ENCODE results near the gene CYP3A5. TPM values are rescaled to one million over a fixed set of nuclear protein-coding genes. Genes with fewer than 3 reads are reported as not detected.
"Not testable (repeated sequence)": the region's sequence is repeated elsewhere in the genome, so short reads cannot be mapped to it uniquely, and the experiment has no call there.

CYP3A5 gene
- polyA plus RNA-seq, 1 experiment: 0.21 TPM

DNA sequence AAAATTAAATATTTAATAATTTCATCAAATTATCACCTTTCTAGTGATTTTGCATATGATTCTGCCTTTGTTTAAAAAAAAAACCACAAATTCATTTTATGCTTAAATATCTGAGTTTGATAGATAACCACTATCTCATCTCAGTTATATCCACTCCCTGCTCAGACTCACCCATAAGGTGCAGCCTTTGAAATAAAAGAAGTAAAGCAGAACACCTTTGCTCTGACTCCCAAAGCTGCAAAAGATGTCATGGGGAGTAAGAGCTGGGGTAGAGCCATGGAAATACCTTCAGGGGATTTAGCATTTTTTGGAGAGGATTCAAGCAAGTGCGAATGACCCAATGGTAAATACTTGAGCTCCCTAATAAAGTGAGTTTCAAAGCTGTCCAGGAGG lies 15.1 kb upstream of the CYP3A5 start:
- no peaks in the 10 kb centered on the region for H3K27me3 ChIP-seq (ENCODE audit: control insufficient read depth, insufficient read depth, low read length)
- POLR2A ChIA-PET: no interaction called here
- no peaks in the 10 kb centered on the region for H3K9me3 ChIP-seq (ENCODE audit: control insufficient read depth, insufficient read depth, low read length)
- CTCF ChIA-PET: no interaction called here
- no peak overlapping the region for H3K4me3 ChIP-seq (ENCODE audit: low read depth, low read length)
- H3K27ac ChIP-seq (ENCODE audit: low read depth, low read length): no peak overlapping the region
- no peak for TF ChIP-seq CTCF (IDR thresholded peaks at IDR 0.05; ENCODE audit: low read depth, low read length)
- no peak for DNase-seq (ENCODE audit: low read depth, low spot score)

DNA sequence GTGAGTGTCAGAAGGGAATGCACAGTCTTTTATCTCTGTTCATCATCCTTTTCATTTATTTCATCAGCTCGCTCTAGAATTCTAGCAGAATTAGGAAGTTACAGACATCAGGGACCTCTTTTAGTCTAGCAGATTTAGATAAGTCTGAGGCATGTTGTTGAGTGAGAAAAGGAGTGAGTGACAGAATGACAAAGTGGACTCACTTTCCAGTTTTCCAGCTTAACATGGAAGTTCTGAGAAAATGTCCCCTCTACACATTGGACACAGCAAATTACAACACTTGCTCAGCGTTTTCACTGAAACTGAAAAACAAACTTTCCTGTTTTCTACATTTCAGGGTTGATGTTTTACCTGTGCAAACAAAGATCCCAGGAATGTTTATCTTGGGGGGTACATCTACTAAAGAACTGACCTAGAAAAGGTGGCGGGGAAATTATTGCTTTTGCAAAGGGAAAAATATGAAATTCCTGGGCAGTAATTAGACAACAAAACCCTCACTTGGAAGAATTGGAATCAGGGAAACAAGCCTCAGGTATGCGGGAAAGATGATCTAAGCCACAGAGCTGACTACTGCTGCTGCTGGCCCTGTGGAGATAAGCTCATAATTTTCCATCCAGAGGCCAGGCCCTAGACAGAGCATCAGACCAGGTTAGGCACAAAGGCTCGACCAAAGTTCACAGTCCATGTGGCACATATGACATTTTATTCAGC lies 14.6 kb upstream of the CYP3A5 start:
- H3K9me3 ChIP-seq (ENCODE audit: control insufficient read depth, insufficient read depth, low read length): no peaks in the 10 kb centered on the region
- no peaks in the 10 kb centered on the region for H3K27me3 ChIP-seq (ENCODE audit: control insufficient read depth, insufficient read depth, low read length)
- ChIA-PET CTCF (no interaction called here), POLR2A (no interaction called here)
- no peak overlapping the region for H3K4me3 ChIP-seq (ENCODE audit: low read depth, low read length)
- no peak for TF ChIP-seq CTCF (IDR thresholded peaks at IDR 0.05; ENCODE audit: low read depth, low read length)
- no peak overlapping the region for H3K27ac ChIP-seq (ENCODE audit: low read depth, low read length)
- no peak for DNase-seq (ENCODE audit: low read depth, low spot score)

- Histone ChIP-seq H3K27me3 (ENCODE audit: control insufficient read depth, insufficient read depth, low read length) (no peaks in the 10 kb centered on the region), H3K9me3 (ENCODE audit: control insufficient read depth, insufficient read depth, low read length) (no peaks in the 10 kb centered on the region), H3K4me3 (ENCODE audit: low read depth, low read length) (no peak overlapping the region), H3K27ac (ENCODE audit: low read depth, low read length) (no peak overlapping the region)
- CTCF ChIA-PET: no interaction called here
- POLR2A ChIA-PET: no interaction called here
- DNase-seq (ENCODE audit: low read depth, low spot score): no peak
- TF ChIP-seq CTCF (IDR thresholded peaks at IDR 0.05; ENCODE audit: low read depth, low read length): no peak
Observed at GRCh38 chr7:99693427-99694200, 13.8 kb upstream of the CYP3A5 start.

DNA sequence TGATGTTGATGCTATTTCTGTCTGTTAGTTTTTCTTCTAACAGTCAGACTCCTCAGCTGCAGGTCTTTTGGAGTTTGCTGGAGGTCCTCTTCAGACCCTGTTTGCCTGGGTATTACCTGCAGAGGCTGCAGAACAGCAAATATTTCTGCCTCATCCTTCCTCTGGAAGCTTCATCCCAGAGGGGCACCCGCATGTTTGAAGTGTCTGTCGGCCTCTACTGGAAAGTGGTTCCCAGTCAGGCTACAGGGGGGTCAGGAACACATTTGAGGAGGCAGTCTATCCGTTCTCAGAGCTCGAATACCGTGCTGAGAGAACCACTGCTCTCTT lies 13.3 kb upstream of the CYP3A5 start:
- no peak for TF ChIP-seq CTCF (IDR thresholded peaks at IDR 0.05; ENCODE audit: low read depth, low read length)
- CTCF ChIA-PET: no interaction called here

GRCh38 chr7:99692563-99692962 lies 12.8 kb upstream of the CYP3A5 start:
- H3K27me3 ChIP-seq (ENCODE audit: control insufficient read depth, insufficient read depth, low read length); H3K27ac ChIP-seq (ENCODE audit: low read depth, low read length); DNase-seq (ENCODE audit: low read depth, low spot score); POLR2A ChIA-PET; CTCF ChIA-PET; H3K4me3 ChIP-seq (ENCODE audit: low read depth, low read length); H3K9me3 ChIP-seq (ENCODE audit: control insufficient read depth, insufficient read depth, low read length): not testable (repeated sequence)

More for the DNA sequence above, 13.3 kb upstream of the CYP3A5 start:
- H3K27me3 ChIP-seq (ENCODE audit: control insufficient read depth, insufficient read depth, low read length): no peaks in the 10 kb centered on the region
- H3K27ac ChIP-seq (ENCODE audit: low read depth, low read length): no peak overlapping the region
- no peak for DNase-seq (ENCODE audit: low read depth, low spot score)
- POLR2A ChIA-PET: no interaction called here
- H3K9me3 ChIP-seq (ENCODE audit: control insufficient read depth, insufficient read depth, low read length): no peaks in the 10 kb centered on the region
- no peak overlapping the region for H3K4me3 ChIP-seq (ENCODE audit: low read depth, low read length)

DNA sequence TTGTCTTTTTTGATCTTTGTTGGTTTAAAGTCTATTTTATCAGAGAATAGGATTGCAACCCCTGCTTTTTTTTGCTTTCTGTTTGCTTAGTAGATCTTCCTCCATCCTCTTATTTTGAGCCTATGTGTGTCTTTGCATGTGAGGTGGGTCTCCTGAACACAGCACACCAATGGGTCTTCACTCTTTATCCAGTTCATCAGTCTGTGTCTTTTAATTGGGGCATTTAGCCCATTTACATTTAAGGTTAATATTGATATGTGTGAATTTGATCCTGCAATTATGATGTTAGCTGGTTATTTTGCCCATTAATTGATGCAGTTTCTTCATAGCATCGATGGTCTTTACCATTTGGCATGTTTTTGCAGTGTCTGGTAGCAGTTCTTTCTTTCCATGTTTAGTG lies 11.9 kb upstream of the CYP3A5 start:
- H3K27me3 ChIP-seq (ENCODE audit: control insufficient read depth, insufficient read depth, low read length); CTCF ChIA-PET; H3K9me3 ChIP-seq (ENCODE audit: control insufficient read depth, insufficient read depth, low read length); H3K27ac ChIP-seq (ENCODE audit: low read depth, low read length); H3K4me3 ChIP-seq (ENCODE audit: low read depth, low read length); POLR2A ChIA-PET; DNase-seq (ENCODE audit: low read depth, low spot score): not testable (repeated sequence)

DNA sequence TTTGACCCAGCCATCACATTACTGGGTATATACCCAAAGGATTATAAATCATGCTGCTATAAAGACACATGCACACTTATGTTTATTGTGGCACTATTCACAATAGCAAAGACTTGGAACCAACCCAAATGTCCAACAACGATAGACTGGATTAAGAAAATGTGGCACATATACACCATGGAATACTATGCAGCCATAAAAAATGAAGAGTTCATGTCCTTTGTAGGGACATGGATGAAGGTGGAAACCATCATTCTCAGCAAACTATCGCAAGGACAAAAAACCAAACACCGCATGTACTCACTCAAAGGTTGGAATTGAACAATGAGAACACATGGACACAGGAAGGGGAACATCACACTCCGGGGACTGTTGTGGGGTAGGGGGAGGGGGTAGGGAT lies 11.1 kb upstream of the CYP3A5 start:
- POLR2A ChIA-PET; H3K27me3 ChIP-seq (ENCODE audit: control insufficient read depth, insufficient read depth, low read length); H3K4me3 ChIP-seq (ENCODE audit: low read depth, low read length); H3K9me3 ChIP-seq (ENCODE audit: control insufficient read depth, insufficient read depth, low read length); CTCF ChIA-PET; H3K27ac ChIP-seq (ENCODE audit: low read depth, low read length); DNase-seq (ENCODE audit: low read depth, low spot score): not testable (repeated sequence)

DNA sequence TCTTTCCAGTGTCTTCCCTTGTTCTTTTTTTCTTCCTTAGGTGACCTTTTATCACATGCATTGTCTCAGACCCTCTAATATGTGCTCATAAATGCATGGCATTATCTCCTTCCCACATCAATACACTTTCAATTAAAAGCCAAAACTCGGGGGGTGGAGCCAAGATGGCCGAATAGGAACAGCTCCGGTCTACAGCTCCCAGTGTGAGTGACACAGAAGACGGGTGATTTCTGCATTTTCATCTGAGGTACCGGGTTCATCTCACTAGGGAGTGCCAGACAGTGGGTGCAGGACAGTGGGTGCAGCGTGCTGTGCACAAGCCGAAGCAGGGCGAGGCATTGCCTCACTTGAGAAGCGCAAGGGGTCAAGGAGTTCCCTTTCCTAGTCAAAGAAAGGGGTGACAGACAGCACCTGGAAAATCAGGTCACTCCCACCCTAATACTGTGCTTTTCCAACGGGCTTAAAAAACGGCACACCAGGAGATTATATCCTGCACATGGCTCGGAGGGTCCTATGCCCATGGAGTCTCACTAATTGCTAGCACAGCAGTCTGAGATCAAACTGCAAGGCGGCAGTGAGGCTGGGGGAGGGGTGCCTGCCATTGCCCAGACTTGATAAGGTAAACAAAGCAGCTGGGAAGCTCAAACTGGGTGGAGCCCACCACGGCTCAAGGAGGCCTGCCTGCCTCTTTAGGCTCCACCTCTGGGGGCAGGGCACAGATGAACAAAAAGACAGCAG lies 6.2 kb upstream of the CYP3A5 start:
- H3K27me3 ChIP-seq (ENCODE audit: control insufficient read depth, insufficient read depth, low read length); POLR2A ChIA-PET; H3K27ac ChIP-seq (ENCODE audit: low read depth, low read length); H3K9me3 ChIP-seq (ENCODE audit: control insufficient read depth, insufficient read depth, low read length); H3K4me3 ChIP-seq (ENCODE audit: low read depth, low read length); CTCF ChIA-PET; DNase-seq (ENCODE audit: low read depth, low spot score): not testable (repeated sequence)
